ENCODE measurements around the gene ARID1B. TPM values are rescaled to one million over a fixed set of nuclear protein-coding genes. Genes with fewer than 3 reads are reported as not detected.

Gene ARID1B
- total RNA-seq, 1 donor from 2014 or later: 59.3 TPM

DNA sequence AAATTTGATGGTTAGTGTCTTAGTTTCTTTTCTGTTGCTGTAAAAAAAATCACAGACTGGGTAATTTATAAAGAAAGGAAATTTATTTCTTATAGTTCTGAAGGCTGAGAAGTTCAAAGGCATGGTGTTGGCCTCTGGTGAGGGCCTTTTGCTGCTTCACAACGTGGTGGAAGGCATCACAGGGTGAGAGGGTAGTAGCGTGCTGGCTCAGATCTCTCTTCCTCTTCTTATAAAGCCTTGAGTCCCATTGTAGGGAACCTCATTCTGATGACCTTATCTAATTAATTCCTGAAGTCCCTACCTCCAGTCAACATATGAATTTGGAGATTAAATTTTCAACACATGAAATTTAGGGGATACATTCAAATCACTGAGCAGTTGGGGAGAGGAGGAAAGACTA, 62.0 kb downstream of the ARID1B start:
- DNase-seq (ENCODE audit: low spot score): no peak
- no peaks in the 10 kb centered on the region for H3K27me3 Mint-ChIP-seq (ENCODE audit: low read depth)
- H3K4me1 Mint-ChIP-seq (ENCODE audit: low read depth): peaks cover 41% of the 10 kb centered on the region
- peaks cover 1% of the 10 kb centered on the region for H3K36me3 Mint-ChIP-seq (ENCODE audit: low read depth)
- no peak overlapping the region for H3K4me3 Mint-ChIP-seq (ENCODE audit: unreplicated experiment)
- H3K9me3 Mint-ChIP-seq (ENCODE audit: low read depth): no peaks in the 10 kb centered on the region
- no peak overlapping the region for H3K27ac Mint-ChIP-seq (ENCODE audit: unreplicated experiment)
- TF ChIP-seq, protein P1, sequence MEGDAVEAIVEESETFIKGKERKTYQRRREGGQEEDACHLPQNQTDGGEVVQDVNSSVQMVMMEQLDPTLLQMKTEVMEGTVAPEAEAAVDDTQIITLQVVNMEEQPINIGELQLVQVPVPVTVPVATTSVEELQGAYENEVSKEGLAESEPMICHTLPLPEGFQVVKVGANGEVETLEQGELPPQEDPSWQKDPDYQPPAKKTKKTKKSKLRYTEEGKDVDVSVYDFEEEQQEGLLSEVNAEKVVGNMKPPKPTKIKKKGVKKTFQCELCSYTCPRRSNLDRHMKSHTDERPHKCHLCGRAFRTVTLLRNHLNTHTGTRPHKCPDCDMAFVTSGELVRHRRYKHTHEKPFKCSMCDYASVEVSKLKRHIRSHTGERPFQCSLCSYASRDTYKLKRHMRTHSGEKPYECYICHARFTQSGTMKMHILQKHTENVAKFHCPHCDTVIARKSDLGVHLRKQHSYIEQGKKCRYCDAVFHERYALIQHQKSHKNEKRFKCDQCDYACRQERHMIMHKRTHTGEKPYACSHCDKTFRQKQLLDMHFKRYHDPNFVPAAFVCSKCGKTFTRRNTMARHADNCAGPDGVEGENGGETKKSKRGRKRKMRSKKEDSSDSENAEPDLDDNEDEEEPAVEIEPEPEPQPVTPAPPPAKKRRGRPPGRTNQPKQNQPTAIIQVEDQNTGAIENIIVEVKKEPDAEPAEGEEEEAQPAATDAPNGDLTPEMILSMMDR (IDR thresholded peaks at IDR 0.05): no peak

DNA sequence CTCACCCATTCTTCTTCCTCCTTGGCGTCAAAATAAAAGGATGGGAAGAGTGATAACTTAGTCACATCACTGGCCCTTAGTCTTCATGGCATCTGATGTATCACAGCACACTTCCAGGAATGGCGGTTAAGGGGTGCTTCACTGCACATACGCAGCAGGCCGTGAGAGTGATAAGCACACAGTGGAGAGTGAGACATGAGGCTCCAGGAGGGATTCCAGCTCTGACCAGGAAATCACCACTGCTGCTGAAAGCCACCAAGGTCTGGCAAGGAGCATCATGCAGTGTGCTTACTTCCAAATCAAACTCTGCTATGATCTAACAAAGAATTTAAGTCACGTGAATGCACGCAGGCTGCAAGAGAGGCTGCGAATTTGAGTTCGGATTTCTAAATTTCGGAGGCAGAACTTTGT, 62.4 kb downstream of the ARID1B start:
- peaks cover 1% of the 10 kb centered on the region for H3K36me3 Mint-ChIP-seq (ENCODE audit: low read depth)
- H3K27ac Mint-ChIP-seq (ENCODE audit: unreplicated experiment): peak overlapping the region; percentile 39
- DNase-seq (ENCODE audit: low spot score): no peak
- H3K4me3 Mint-ChIP-seq (ENCODE audit: unreplicated experiment): no peak overlapping the region
- TF ChIP-seq, protein P1 (IDR thresholded peaks at IDR 0.05): no peak
- peaks cover 44% of the 10 kb centered on the region for H3K4me1 Mint-ChIP-seq (ENCODE audit: low read depth)
- no peaks in the 10 kb centered on the region for H3K9me3 Mint-ChIP-seq (ENCODE audit: low read depth)
- no peaks in the 10 kb centered on the region for H3K27me3 Mint-ChIP-seq (ENCODE audit: low read depth)

DNA sequence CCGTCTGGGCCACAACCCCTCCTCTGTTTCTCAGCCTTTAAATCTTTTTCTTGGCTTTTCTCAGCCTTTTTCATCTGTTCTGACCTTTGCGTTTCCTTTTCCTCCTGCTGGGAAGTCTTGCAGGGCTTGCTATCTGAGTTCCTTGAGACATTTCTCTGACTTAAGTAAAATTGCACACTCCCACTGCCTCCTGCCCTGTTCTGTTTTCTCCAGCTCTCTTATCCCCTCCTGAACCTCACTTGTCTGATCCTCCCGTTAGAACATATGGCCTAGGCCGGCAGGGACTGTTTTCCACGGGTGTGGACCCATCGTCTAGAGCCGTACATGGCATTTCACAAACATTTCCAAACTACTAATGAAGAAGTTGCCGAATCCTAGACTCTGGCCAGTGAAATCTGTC, 63.0 kb downstream of the ARID1B start:
- peaks cover 49% of the 10 kb centered on the region for H3K4me1 Mint-ChIP-seq (ENCODE audit: low read depth)
- H3K36me3 Mint-ChIP-seq (ENCODE audit: low read depth): peaks cover 1% of the 10 kb centered on the region
- no peak overlapping the region for H3K4me3 Mint-ChIP-seq (ENCODE audit: unreplicated experiment)
- H3K27ac Mint-ChIP-seq (ENCODE audit: unreplicated experiment): peak overlapping the region; percentile 64
- H3K27me3 Mint-ChIP-seq (ENCODE audit: low read depth): no peaks in the 10 kb centered on the region
- TF ChIP-seq, protein P1 (IDR thresholded peaks at IDR 0.05): no peak
- no peaks in the 10 kb centered on the region for H3K9me3 Mint-ChIP-seq (ENCODE audit: low read depth)
- no peak for DNase-seq (ENCODE audit: low spot score)

DNA sequence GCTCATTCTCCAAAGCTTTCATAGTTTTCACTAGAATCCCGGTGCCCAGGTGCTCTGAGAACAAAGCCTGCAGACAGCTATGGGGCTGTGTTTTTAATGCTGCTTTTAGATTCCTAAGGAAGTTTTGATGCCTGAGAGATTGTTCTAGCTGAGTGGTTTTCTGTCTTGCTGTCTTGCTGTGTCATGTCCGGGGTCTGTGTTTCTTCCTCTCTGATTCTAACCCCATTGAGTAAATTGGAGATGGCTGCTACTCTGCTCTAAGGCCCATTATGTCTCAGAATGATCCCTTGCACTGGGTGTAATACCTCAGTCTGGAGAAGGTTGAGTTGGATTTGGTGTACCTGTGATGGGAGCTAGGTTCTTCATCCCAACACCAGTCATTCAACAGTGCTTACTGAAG, 63.4 kb downstream of the ARID1B start:
- TF ChIP-seq, protein P1 (IDR thresholded peaks at IDR 0.05): no peak
- Mint-ChIP-seq H3K4me1 (ENCODE audit: low read depth) (peaks cover 54% of the 10 kb centered on the region), H3K36me3 (ENCODE audit: low read depth) (peaks cover 1% of the 10 kb centered on the region), H3K27me3 (ENCODE audit: low read depth) (no peaks in the 10 kb centered on the region), H3K27ac (ENCODE audit: unreplicated experiment) (peak overlapping the region; percentile 64), H3K4me3 (ENCODE audit: unreplicated experiment) (no peak overlapping the region), H3K9me3 (ENCODE audit: low read depth) (no peaks in the 10 kb centered on the region)
- no peak for DNase-seq (ENCODE audit: low spot score)

DNA sequence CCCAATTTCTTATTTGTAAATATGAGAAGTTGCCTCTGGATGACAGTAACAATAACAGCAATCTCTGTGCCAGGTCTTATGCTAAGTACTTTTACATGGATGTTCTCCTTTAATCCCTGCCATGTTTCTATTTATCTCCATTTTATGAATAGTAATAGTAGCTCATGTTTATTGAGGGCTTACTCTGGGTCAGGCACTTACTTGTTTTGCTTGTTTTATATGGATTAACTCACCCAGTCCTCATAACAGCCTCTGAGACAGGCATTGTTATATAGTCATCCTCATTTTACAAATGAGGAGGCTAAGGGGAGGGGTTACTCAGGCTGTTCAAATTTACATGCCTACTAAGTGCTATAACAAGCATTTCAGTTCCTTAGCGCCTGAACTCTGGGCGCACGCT, 64.3 kb downstream of the ARID1B start:
- Mint-ChIP-seq H3K9me3 (ENCODE audit: low read depth) (no peaks in the 10 kb centered on the region), H3K4me1 (ENCODE audit: low read depth) (peaks cover 59% of the 10 kb centered on the region), H3K36me3 (ENCODE audit: low read depth) (no peaks in the 10 kb centered on the region), H3K27ac (ENCODE audit: unreplicated experiment) (no peak overlapping the region), H3K27me3 (ENCODE audit: low read depth) (no peaks in the 10 kb centered on the region), H3K4me3 (ENCODE audit: unreplicated experiment) (no peak overlapping the region)
- DNase-seq (ENCODE audit: low spot score): no peak
- TF ChIP-seq, protein P1 (IDR thresholded peaks at IDR 0.05): no peak

All from chondrocyte (in vitro differentiated cells).